GM21367 (cell line): ENCODE results near the gene KRT78.

Experiments used
- ATAC-seq: cut with Tn5 transposase; IDR thresholded peaks from one replicate; pipeline ENCODE4 v1.9.1; 2021; ENCODE audit not compliant: unreplicated experiment

Gene KRT78

DNA sequence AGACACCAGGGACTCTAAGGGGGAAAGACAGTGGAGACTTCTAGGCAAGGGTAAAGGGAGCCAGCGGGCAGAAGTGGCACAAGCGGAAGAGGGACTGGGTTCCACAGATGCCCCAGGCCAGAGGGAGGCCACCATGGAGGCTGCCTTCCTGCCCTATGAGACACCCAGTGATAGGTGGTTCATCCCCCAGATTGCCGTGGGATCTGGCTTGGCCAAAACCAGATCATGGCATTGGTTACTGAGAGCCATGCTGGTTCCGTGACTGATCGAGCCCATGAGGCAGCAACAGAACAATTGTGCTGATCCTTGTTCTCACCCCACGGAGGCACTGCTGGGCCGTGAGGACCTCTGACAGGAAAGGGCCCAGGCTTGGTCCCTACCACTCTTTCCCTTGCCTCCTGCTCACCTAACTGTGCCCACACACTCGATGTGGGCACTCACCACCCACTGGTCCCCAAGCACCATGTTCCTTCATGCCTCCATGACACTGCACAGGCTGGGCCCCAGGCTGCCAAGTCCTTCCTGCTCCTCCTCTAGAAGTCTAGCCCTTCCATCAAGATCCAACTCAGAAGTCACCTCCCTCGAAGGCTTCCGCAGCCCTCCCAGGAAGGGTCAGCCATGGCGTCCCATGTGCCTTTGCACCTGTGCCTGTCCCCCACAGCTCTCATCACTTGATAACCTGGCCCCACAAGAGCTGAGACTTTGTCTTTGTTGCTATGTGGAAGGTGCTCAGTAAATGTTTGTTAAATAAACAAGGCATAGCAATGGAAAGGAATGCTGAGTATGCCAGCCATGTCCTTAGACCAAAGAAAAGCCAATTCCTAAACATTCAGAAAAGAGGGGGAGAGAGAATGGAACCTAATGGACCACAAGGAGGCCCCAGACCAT, 21.9 kb downstream of the KRT78 start:
- ATAC-seq: no peak

- ATAC-seq: no peak
These were observed 22.8 kb downstream of the KRT78 start for GRCh38 chr12:52825961-52826360.

- ATAC-seq: no peak
These were observed 23.9 kb downstream of the KRT78 start for GRCh38 chr12:52824741-52825410.

GRCh38 chr12:52823761-52824450, 24.9 kb downstream of the KRT78 start:
- no peak for ATAC-seq

DNA sequence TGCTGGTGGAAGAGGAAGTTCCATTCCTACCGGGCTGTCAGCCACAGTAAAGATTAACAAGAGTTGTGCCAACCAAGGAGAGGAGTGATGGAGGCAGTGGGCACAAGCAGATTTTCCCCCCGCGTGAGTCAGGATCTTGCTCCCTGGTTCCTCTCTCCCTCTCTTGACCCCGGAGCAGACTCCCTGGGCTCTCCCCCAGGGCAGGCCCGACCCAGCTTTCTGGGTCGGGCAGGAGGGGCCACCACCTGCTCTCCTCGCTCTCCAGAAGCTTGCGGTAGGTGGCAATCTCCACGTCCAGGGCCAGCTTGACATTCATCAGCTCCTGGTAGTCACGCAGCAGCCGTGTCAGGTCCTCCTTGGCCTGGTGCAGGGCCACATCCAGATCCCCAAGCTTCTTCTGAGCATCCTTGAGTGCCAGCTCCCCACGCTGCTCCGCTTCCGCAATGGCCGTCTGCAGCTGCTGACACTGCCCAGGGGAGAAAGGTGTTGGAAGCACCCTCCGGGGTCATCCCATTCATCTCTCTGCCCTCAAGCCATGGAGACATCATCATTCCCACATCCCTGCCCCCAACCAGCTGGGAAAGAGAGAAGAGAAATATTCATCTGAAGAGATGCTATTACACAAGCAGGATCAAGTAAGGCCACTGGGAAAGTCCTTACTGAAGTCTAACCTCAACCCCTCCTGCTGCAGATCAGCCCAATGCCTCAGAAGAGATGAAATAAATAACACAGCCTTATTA, 25.9 kb downstream of the KRT78 start:
- ATAC-seq: no peak

- ATAC-seq: no peak
These were observed 26.8 kb downstream of the KRT78 start for GRCh38 chr12:52821826-52822660.

GRCh38 chr12:52821071-52821730, 27.6 kb downstream of the KRT78 start:
- ATAC-seq: no peak

GRCh38 chr12:52820521-52820920, 28.3 kb downstream of the KRT78 start:
- no peak for ATAC-seq

DNA sequence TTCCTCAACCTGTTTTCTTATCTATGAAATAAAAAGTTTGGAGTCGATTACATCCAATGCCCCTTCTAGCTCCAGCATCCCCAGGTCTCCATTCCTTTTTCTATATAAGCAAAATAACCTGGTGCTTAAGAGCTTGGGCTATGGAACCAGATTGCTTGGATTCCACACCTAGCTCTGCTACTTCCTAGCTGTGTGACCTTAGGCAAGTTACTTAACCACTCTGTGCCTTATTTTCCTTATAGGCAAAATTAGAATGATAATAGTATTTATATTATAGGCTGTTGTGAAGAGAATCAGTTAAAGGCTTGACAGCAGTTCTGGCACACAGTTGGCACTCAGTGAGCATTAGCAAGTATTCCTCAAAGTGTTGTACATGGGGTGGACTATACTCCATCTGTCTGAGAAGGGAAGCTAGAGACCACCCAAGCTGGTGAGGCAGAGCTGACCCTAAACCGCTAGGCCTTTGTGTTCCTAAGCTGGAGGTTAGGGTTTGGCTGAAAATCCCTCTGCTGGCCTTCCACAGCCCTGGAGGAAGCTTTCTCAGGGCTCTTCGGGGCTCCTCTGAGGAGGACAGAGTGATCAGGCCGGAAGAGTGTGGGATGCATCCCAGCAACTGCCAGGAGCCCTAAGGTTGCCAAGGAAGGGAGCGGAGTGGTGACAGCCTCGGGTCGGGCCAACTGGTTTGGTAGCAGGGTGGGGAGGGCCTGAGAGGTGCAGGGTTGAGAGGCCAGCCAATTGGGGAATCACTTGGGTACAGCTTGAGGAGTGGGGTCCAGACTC, 28.9 kb downstream of the KRT78 start:
- no peak for ATAC-seq

- ATAC-seq: no peak
These were observed 29.8 kb downstream of the KRT78 start for GRCh38 chr12:52818887-52819420.

DNA sequence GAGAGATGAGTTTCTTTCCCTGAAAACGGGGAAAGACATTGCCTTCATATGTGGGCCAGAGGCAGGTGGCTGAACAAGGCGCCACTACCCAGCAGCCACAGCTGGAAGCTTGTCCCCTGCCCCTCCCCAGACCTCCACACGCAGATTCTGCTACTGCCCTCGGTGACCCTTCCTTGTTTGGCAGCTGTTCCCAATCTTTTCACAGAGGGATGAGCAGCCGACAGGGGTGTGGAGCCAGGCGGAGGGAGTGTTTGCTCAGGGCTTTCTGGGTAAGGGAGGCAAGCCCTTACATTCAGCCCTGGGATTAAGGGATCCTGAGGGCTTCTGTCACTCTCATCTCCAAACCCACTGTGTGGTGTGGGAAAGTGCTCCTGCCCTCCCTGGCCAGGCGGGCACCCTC, 30.4 kb downstream of the KRT78 start:
- ATAC-seq: no peak

DNA sequence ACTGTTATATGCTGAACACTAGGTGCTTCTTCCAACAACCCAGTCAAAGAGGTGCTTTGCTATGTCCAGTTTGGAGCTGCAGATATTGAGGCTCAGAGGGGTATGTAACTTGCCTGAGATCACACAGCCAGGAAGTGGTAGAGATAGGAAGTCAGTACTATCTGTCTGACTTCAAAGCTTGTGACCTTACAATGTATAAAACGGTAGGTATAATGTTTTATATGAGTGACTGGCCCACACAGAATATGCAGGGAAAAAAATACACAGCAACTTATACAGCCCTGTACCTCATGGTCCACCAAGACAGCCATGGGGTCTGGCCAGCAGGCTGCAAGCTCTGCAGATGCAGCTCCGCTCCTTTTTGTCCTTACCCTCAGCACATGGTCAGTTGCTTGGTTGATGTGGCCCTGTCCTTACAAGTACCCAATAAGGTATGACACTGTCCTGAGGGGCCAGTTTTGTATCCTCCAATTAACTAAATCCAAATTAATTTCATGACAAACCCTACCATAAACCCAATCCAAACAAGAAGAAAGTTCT, 31.0 kb downstream of the KRT78 start:
- ATAC-seq: no peak

GRCh38 chr12:52817003-52817698, 31.6 kb downstream of the KRT78 start:
- ATAC-seq: no peak

DNA sequence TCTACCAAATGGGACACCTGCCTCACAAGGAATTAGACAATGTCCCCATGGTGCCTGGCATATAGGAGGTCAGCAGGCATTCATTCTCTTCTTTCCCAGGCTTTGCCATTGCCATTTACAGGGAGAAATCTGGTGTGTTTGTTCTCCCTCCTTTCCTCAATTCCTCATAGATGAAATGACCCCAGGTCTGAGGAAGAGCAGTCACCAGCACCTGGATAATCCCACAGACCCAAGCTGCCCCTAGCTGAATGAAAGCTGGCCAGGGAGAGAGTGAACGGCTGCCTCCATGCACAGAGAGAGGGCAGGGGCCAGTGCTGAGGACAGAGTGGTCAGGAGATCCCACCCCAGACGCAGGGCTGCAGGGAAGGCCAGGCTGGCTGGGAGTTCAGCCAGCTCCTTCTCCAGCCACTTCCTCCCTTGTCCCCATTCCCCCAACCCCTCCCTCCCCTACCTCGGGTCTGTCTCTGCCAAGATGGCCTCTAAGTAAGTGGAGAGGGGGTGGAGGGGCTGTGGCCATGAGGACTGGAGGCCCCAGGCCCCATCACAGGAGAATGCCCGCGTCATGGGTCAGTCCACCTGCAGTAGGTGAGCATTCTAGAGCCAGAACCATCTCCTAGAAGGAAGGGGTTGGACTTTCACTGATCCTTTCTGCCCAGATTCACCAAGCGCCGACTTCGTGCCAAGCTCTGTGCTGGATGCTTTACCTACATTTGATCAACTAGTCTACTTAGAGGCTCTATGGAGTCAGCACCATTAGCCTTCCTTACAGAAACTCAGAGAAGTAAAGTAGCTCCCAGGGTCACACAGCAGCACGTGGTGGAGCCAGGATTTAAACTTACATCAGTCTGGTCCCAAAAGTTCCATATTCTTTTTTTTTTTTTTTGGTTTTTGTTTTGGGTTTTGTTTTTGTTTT, 32.9 kb downstream of the KRT78 start:
- no peak for ATAC-seq

DNA sequence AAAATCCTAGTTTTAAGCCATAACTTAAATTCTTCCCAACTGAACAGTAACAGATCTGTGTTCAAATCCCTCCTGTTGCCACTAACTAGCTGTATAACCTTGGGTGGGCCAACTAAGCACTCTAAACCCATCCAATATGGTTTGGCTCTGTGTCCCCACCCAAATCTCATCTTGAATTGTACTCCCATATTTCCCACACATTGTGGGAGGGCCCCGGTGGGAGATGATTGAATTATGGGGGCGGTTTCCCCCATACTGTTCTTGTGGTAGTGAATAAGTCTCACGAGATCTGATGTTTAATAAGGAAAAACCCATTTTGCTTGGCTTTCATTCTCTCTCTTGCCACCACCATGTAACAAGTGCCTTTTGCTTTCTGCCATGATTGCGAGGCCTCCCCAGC, 33.6 kb downstream of the KRT78 start:
- no peak for ATAC-seq

DNA sequence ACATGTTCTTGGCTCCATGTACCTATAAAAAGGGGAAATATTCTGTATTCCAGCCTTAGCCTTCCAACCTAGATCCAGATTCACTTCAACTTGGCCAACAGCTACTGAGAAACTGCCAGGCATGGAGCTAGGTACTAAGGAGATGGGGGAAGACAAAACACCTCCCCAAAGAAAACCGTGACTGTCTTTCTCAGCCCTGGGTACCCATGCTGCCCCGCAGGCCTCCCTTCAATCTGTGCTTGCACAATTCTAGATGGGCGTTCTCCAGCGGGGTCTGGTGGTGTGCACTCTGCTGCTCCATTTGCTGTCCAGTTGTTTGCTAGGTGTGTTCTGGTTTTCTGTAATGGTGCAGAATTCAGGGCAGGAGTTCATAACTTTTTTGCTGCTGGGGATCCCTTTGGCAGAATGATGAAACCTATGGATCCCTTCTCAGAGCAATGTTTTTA, 34.1 kb downstream of the KRT78 start:
- no peak for ATAC-seq
